ENCODE results near the gene CRTAC1. TPM values are rescaled to one million over a fixed set of nuclear protein-coding genes. Genes with fewer than 3 reads are reported as not detected.
A peak's percentile ranks its signal among the peaks of the same experiment; 100 is the strongest.

The CRTAC1 gene
- polyA plus RNA-seq, 1 of the 3 experiments (the other 2 are of a cell fraction) = 0.05 TPM

DNA sequence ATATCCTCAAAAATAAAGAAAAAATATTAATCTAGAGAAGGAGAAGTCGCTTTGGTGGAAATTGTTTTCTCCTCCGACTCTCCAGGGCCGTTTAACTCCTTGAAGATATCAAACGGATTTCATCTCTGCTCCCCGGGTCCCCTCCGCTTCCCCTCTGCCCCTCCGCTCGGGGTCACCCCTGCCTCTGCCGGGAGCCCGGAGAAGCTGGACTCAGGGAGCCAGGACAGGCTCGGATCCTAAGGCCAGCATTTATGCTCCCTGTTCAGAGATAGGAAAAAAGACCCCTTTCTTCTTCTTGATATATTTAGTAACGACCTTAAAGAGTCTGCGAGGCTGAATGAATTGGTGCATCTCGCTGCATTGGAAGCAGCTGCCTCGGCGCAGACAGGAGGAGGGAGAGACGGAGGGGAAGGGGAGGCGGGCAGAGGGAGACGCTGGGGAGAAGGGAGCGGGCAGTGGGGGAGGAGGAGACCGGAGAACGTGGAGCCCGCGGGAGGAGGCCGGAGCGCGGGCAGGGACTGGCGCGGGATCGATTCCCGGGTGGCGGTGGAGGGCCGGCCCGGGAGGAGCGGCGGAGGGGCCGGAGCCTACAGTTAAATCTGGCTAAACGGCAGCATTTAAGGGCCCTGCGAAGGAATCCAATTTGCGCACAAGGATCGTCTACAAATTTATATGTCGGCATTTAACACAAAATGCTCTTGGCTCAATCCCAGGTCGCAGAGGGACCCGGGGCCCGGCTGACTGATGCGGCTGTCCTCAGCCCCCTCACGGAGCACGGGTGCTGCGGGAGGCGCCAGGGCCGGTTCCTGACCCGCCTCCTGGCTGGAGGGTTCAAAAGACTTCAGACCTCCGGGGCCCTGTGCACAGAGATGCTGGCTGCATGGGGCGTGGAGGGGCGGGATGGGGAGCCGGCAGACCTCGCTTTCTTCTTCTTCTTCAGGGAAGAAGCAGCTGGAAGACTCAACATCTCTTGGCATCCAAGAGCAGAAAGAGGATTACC, 55.6 kb downstream of the CRTAC1 start:
- H3F3A ChIP-seq (replicated peaks; ENCODE audit: insufficient read depth) = no peaks in the 10 kb centered on the region
- H3K9ac ChIP-seq = no peak overlapping the region
- H2AFZ ChIP-seq (ENCODE audit: low read depth) = no peak overlapping the region
- H3K9me3 ChIP-seq = no peaks in the 10 kb centered on the region
- H3K79me2 ChIP-seq (ENCODE audit: insufficient read depth) = no peaks in the 10 kb centered on the region
- WGBS (ENCODE audit: low lambda C conversion rate) = 60% methylated on average over 55 of the region's 57 CpGs
- H3K4me1 ChIP-seq (ENCODE audit: control insufficient read depth in 1 of 2, insufficient read depth in 2 of 2, low read depth in 1 of 2, low read length in 1 of 2) = no peaks in the 10 kb centered on the region
- no peaks in the 10 kb centered on the region for H3K27me3 ChIP-seq (ENCODE audit: insufficient read depth)
- no peaks in the 10 kb centered on the region for H4K20me1 ChIP-seq (ENCODE audit: insufficient read depth)
- H3K36me3 ChIP-seq (replicated peaks in 1 of 2; ENCODE audit: control insufficient read depth in 1 of 2, insufficient read depth in 2 of 2, low read length in 1 of 2) = no peaks in the 10 kb centered on the region
- H3K4me2 ChIP-seq = no peak overlapping the region
- peak; percentile 13 for DNase-seq
- ChIA-PET POLR2A (no interaction called here), CTCF (no interaction called here)
- no peak overlapping the region for H3K27ac ChIP-seq (ENCODE audit: low read depth in 2 of 2, low read length in 1 of 2)
- TF ChIP-seq GABPA (IDR thresholded peaks at IDR 0.05; ENCODE audit: low read depth) = no peak
- no peak for TF ChIP-seq MEF2A (IDR thresholded peaks at IDR 0.05; ENCODE audit: borderline replicate concordance, low read depth)
- TF ChIP-seq, protein P1, sequence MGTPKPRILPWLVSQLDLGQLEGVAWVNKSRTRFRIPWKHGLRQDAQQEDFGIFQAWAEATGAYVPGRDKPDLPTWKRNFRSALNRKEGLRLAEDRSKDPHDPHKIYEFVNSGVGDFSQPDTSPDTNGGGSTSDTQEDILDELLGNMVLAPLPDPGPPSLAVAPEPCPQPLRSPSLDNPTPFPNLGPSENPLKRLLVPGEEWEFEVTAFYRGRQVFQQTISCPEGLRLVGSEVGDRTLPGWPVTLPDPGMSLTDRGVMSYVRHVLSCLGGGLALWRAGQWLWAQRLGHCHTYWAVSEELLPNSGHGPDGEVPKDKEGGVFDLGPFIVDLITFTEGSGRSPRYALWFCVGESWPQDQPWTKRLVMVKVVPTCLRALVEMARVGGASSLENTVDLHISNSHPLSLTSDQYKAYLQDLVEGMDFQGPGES (IDR thresholded peaks at IDR 0.05; ENCODE audit: low read depth, low read length) = no peak
- no peak for TF ChIP-seq EZH2phosphoT487 (IDR thresholded peaks at IDR 0.05; ENCODE audit: borderline replicate concordance, low read depth)
- TF ChIP-seq GATA2 (CRISPR knock-in tag; IDR thresholded peaks at IDR 0.05) = no peak
- TF ChIP-seq POLR2AphosphoS5 (IDR thresholded peaks at IDR 0.05; ENCODE audit: low read depth, low read length) = no peak
- TF ChIP-seq, protein P2, sequence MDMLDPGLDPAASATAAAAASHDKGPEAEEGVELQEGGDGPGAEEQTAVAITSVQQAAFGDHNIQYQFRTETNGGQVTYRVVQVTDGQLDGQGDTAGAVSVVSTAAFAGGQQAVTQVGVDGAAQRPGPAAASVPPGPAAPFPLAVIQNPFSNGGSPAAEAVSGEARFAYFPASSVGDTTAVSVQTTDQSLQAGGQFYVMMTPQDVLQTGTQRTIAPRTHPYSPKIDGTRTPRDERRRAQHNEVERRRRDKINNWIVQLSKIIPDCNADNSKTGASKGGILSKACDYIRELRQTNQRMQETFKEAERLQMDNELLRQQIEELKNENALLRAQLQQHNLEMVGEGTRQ (IDR thresholded peaks at IDR 0.05; ENCODE audit: borderline replicate concordance, low read depth, low read length) = no peak
- TF ChIP-seq, protein P3, sequence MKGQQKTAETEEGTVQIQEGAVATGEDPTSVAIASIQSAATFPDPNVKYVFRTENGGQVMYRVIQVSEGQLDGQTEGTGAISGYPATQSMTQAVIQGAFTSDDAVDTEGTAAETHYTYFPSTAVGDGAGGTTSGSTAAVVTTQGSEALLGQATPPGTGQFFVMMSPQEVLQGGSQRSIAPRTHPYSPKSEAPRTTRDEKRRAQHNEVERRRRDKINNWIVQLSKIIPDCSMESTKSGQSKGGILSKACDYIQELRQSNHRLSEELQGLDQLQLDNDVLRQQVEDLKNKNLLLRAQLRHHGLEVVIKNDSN (IDR thresholded peaks at IDR 0.05; ENCODE audit: borderline replicate concordance, low read depth) = no peak
- TF ChIP-seq FOXJ3 (CRISPR knock-in tag; IDR thresholded peaks at IDR 0.05) = no peak
- H3K4me3 ChIP-seq (ENCODE audit: low read depth in 2 of 2, low read length in 1 of 2) = no peak overlapping the region
- no peaks in the 10 kb centered on the region for H3K9me2 ChIP-seq

DNA sequence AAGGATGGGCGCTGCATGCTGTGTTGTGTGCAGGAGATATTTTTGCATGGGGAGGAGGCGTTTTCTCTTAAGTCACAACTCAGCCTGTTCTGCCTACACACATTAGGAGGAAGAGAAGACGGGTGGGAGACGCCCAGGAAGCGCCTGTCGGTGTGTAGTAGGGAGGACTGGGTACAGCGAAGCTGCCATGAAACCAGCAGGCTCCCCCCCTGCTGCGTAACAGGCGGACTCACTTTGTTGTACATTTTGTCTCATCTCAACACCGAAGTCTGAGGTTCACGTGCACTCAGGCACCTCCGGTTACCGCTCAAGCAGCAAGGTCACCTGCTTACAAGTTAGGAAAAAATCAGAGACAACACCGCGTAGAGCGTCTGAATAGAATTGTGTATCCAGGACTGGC, 56.3 kb downstream of the CRTAC1 start:
- Histone ChIP-seq H3K27me3 (ENCODE audit: insufficient read depth) (no peaks in the 10 kb centered on the region; the same call in 1 of the 2 replicates), H3K4me1 (ENCODE audit: control insufficient read depth in 1 of 2, insufficient read depth in 2 of 2, low read depth in 1 of 2, low read length in 1 of 2) (no peaks in the 10 kb centered on the region), H3K9me2 (no peaks in the 10 kb centered on the region), H3K27ac (ENCODE audit: low read depth in 2 of 2, low read length in 1 of 2) (no peak overlapping the region), H3F3A (replicated peaks; ENCODE audit: insufficient read depth) (no peaks in the 10 kb centered on the region), H4K20me1 (ENCODE audit: insufficient read depth) (no peaks in the 10 kb centered on the region), H3K36me3 (replicated peaks in 1 of 2; ENCODE audit: control insufficient read depth in 1 of 2, insufficient read depth in 2 of 2, low read length in 1 of 2) (no peaks in the 10 kb centered on the region), H3K79me2 (ENCODE audit: insufficient read depth) (no peaks in the 10 kb centered on the region), H3K9ac (no peak overlapping the region), H3K4me3 (ENCODE audit: low read depth in 2 of 2, low read length in 1 of 2) (no peak overlapping the region), H2AFZ (ENCODE audit: low read depth) (no peak overlapping the region), H3K9me3 (no peaks in the 10 kb centered on the region), H3K4me2 (no peak overlapping the region)
- 69% methylated on average over 16 of the region's 16 CpGs for WGBS (ENCODE audit: low lambda C conversion rate)
- POLR2A ChIA-PET = no interaction called here
- DNase-seq = no peak
- TF ChIP-seq, protein P4, sequence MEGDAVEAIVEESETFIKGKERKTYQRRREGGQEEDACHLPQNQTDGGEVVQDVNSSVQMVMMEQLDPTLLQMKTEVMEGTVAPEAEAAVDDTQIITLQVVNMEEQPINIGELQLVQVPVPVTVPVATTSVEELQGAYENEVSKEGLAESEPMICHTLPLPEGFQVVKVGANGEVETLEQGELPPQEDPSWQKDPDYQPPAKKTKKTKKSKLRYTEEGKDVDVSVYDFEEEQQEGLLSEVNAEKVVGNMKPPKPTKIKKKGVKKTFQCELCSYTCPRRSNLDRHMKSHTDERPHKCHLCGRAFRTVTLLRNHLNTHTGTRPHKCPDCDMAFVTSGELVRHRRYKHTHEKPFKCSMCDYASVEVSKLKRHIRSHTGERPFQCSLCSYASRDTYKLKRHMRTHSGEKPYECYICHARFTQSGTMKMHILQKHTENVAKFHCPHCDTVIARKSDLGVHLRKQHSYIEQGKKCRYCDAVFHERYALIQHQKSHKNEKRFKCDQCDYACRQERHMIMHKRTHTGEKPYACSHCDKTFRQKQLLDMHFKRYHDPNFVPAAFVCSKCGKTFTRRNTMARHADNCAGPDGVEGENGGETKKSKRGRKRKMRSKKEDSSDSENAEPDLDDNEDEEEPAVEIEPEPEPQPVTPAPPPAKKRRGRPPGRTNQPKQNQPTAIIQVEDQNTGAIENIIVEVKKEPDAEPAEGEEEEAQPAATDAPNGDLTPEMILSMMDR (IDR thresholded peaks at IDR 0.05) = no peak
- TF ChIP-seq TCF12 (IDR thresholded peaks at IDR 0.05) (no peak), JUND (IDR thresholded peaks at IDR 0.05) (no peak), MEF2A (IDR thresholded peaks at IDR 0.05; ENCODE audit: borderline replicate concordance, low read depth) (no peak), SMC3 (IDR thresholded peaks at IDR 0.05; ENCODE audit: low read depth, low read length) (no peak), GABPA (IDR thresholded peaks at IDR 0.05; ENCODE audit: low read depth) (no peak), RCOR1 (IDR thresholded peaks at IDR 0.05; ENCODE audit: low read length) (no peak), CHD2 (IDR thresholded peaks at IDR 0.05; ENCODE audit: low read length, partially characterized antibody) (no peak), GATA2 (CRISPR knock-in tag; IDR thresholded peaks at IDR 0.05) (no peak)
- TF ChIP-seq, protein P5, sequence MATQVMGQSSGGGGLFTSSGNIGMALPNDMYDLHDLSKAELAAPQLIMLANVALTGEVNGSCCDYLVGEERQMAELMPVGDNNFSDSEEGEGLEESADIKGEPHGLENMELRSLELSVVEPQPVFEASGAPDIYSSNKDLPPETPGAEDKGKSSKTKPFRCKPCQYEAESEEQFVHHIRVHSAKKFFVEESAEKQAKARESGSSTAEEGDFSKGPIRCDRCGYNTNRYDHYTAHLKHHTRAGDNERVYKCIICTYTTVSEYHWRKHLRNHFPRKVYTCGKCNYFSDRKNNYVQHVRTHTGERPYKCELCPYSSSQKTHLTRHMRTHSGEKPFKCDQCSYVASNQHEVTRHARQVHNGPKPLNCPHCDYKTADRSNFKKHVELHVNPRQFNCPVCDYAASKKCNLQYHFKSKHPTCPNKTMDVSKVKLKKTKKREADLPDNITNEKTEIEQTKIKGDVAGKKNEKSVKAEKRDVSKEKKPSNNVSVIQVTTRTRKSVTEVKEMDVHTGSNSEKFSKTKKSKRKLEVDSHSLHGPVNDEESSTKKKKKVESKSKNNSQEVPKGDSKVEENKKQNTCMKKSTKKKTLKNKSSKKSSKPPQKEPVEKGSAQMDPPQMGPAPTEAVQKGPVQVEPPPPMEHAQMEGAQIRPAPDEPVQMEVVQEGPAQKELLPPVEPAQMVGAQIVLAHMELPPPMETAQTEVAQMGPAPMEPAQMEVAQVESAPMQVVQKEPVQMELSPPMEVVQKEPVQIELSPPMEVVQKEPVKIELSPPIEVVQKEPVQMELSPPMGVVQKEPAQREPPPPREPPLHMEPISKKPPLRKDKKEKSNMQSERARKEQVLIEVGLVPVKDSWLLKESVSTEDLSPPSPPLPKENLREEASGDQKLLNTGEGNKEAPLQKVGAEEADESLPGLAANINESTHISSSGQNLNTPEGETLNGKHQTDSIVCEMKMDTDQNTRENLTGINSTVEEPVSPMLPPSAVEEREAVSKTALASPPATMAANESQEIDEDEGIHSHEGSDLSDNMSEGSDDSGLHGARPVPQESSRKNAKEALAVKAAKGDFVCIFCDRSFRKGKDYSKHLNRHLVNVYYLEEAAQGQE (IDR thresholded peaks at IDR 0.05; ENCODE audit: low read depth, low read length) = no peak
- CTCF ChIA-PET = no interaction called here
